Measurements from ENCODE around the gene LCA5L.

- TF ChIP-seq CTCF (IDR thresholded peaks at IDR 0.05 in 4 of 5, conservative IDR thresholded peaks at IDR 0.05 in 1 of 5), result no peak
- TF ChIP-seq POLR2A (IDR thresholded peaks at IDR 0.05), result no peak
Observed at GRCh38 chr21:39422527-39423241, 22.9 kb downstream of the LCA5L start.

Data from gastrocnemius medialis (tissue), 4 donors.